ENCODE data around the gene HDAC4.

Gene HDAC4

DNA sequence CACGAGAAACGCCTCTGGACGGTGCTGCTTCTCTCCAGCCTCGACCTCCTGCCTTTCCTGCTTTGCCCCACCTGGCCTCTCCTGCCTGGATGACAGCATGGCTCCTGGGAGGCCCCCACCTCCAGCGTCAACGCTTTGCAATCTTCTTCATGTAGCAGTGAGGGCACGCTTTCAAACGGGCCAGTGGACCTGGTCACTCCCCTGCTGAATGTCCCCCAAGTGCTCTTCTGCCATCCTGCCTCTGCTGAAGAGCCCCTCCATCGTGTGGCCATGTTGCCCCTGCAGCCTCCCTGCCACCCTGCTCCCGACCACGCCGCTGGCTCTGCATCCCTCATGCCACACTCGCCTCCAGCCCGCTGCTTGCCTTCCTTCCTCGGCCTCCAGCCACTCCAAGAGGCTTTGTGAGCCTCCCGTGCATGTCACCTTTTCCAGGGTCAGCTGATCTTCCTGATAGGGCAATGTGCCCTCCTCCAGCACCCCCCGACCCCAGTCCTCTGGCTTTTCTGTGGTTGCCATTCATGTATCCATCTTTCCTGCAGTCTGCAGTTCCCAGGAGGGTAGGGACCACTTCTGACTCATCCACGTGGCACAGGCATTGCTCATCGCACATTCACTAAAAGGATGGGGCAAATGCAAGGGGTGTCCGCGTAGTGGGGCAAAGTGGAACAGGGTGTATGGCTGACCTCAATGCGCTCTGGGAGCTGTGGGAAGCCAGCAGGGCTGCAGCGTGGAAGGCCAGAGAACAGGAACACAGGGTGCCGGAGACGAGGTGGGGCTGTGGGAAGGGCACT is 284.2 kb downstream of the HDAC4 start:
- Histone ChIP-seq H3K9me3 (ENCODE audit: control insufficient read depth in 5 of 5, low read length in 5 of 5) (no peaks in the 10 kb centered on the region), H3K4me3 (ENCODE audit: low read depth in 1 of 5, low read length in 5 of 5) (no peak overlapping the region), H3K4me1 (ENCODE audit: control insufficient read depth in 5 of 5, insufficient read depth in 5 of 5, low read length in 5 of 5) (peaks cover 6 to 43% (median 30%) of the 10 kb centered on the region in 5 donors), H3K27ac (ENCODE audit: low read depth, low read length) (no peak overlapping the region), H3K27me3 (ENCODE audit: control insufficient read depth in 5 of 5, insufficient read depth in 4 of 5, low read length in 5 of 5) (no peaks in the 10 kb centered on the region), H3K9ac (ENCODE audit: low read length in 5 of 5) (no peak overlapping the region), H3K36me3 (ENCODE audit: control insufficient read depth in 5 of 5, insufficient read depth in 5 of 5, low read length in 5 of 5) (peaks cover 0 to 24% (median 2%) of the 10 kb centered on the region in 5 donors)

DNA sequence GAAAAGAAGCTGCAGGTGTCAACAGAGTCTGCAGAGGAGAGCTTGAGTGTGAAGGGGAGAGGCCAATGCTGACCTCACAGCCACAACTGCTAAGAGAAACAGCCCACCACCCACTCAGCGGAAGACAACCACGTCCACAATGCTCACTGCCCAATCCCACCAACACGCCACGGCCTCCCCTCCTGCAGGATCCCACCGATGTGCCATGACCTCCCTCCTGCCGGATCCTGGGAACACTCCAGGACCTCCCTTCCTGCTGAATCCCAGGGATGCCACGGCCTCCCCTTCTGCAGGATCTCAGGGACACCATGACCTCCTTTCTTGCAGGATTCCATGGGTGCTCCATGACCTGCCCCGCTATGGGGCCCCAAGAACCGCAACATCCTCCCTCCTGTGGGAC is 285.2 kb downstream of the HDAC4 start:
- H3K27ac ChIP-seq (ENCODE audit: low read depth, low read length): no peak overlapping the region
- H3K4me1 ChIP-seq (ENCODE audit: control insufficient read depth in 5 of 5, insufficient read depth in 5 of 5, low read length in 5 of 5): peaks cover 6 to 39% (median 28%) of the 10 kb centered on the region in 5 donors
- no peaks in the 10 kb centered on the region for H3K27me3 ChIP-seq (ENCODE audit: control insufficient read depth in 5 of 5, insufficient read depth in 4 of 5, low read length in 5 of 5)
- H3K9ac ChIP-seq (ENCODE audit: low read length in 5 of 5): no peak overlapping the region
- H3K36me3 ChIP-seq (ENCODE audit: control insufficient read depth in 5 of 5, insufficient read depth in 5 of 5, low read length in 5 of 5): peaks cover 0 to 34% (median 10%) of the 10 kb centered on the region in 5 donors
- H3K9me3 ChIP-seq (ENCODE audit: control insufficient read depth in 5 of 5, low read length in 5 of 5): no peaks in the 10 kb centered on the region
- no peak overlapping the region for H3K4me3 ChIP-seq (ENCODE audit: low read depth in 1 of 5, low read length in 5 of 5)

DNA sequence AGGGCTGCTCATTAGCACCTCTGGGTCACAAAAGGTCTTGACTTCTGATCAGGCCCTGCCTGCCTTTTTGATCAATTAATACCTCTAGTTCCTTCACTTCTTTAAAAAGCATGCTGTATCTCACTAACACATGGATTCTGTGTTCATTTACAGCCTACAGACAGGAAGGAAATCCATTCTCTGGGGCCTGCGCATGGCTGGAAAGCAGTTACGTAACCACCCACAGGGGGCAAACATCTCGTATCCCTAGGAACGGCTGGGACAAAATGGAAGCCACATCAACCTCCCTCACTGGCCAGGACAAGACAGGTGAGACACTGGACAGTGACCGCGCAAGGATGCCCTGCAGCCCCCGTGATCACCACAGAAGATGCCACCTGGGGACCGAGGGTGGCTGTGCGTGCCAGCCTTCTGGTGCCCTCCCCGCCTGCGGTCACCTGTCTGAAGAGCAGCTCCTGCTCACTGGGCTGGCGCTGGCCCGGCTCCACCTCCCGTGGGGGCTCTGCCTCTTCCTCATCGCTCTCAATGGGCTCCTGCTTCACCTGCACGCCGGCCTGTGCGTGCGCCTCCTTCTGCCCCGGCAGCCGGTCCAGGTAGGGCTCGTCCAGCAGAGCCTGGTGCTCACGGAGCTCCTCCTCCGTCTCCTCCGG is 286.1 kb downstream of the HDAC4 start:
- Histone ChIP-seq H3K9me3 (ENCODE audit: control insufficient read depth in 5 of 5, low read length in 5 of 5) (no peaks in the 10 kb centered on the region), H3K4me1 (ENCODE audit: control insufficient read depth in 5 of 5, insufficient read depth in 5 of 5, low read length in 5 of 5) (peaks cover 4 to 39% (median 25%) of the 10 kb centered on the region in 5 donors), H3K27me3 (ENCODE audit: control insufficient read depth in 5 of 5, insufficient read depth in 4 of 5, low read length in 5 of 5) (no peaks in the 10 kb centered on the region), H3K9ac (ENCODE audit: low read length in 5 of 5) (peak overlapping the region in 1 of 5 donors; percentile 18), H3K36me3 (ENCODE audit: control insufficient read depth in 5 of 5, insufficient read depth in 5 of 5, low read length in 5 of 5) (peaks cover 0 to 43% (median 17%) of the 10 kb centered on the region in 5 donors), H3K27ac (ENCODE audit: low read depth, low read length) (no peak overlapping the region), H3K4me3 (ENCODE audit: low read depth in 1 of 5, low read length in 5 of 5) (no peak overlapping the region)

DNA sequence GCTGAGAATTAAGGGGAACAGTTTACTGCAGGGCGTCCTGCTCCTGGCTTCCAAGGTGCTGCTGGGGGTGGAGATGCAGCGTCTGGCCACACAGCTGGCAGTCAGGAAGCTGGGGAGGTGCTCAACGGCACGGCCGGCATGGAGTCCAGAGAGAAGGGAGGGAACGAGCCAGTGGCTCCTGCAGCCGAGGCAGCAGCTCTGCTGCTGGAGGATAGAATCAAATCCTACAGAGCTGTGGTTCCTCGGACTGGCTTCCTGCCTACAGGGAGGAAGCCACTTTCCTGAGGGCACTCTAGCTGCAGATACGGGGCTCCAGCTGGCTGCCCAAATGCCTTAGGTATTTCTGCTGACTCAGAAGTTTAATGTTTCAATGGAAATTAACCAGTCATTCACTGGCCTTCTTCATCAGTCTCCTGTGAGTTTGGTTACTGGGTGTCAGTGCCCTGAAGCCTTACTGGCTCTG is 286.7 kb downstream of the HDAC4 start:
- no peak overlapping the region for H3K9ac ChIP-seq (ENCODE audit: low read length in 5 of 5)
- H3K4me3 ChIP-seq (ENCODE audit: low read depth in 1 of 5, low read length in 5 of 5): no peak overlapping the region
- peaks cover 0 to 49% (median 20%) of the 10 kb centered on the region in 5 donors for H3K36me3 ChIP-seq (ENCODE audit: control insufficient read depth in 5 of 5, insufficient read depth in 5 of 5, low read length in 5 of 5)
- H3K9me3 ChIP-seq (ENCODE audit: control insufficient read depth in 5 of 5, low read length in 5 of 5): no peaks in the 10 kb centered on the region
- no peak overlapping the region for H3K27ac ChIP-seq (ENCODE audit: low read depth, low read length)
- H3K27me3 ChIP-seq (ENCODE audit: control insufficient read depth in 5 of 5, insufficient read depth in 4 of 5, low read length in 5 of 5): no peaks in the 10 kb centered on the region
- peaks cover 4 to 39% (median 25%) of the 10 kb centered on the region in 5 donors for H3K4me1 ChIP-seq (ENCODE audit: control insufficient read depth in 5 of 5, insufficient read depth in 5 of 5, low read length in 5 of 5)

DNA sequence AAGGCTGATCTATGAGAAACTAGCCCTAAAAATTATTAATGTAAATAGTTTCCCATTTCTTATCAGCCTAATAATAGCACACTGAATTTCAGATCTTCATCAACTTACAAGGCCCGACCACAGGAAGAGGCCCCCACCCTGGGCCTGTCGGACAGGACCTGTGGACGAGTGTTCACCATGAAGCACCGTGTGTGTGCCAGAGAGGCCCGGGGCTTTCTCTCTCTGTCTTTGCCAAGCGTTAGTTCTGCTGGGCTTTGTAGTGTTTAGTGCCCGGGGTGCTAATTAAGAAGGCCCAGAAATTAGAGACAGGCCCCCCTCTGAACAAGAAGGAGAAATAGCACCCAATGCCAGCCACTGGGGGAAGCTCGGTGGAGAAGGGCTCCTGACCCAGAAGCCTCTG is 287.2 kb downstream of the HDAC4 start:
- H3K4me3 ChIP-seq (ENCODE audit: low read depth in 1 of 5, low read length in 5 of 5): no peak overlapping the region
- peaks cover 0 to 51% (median 24%) of the 10 kb centered on the region in 5 donors for H3K36me3 ChIP-seq (ENCODE audit: control insufficient read depth in 5 of 5, insufficient read depth in 5 of 5, low read length in 5 of 5)
- no peaks in the 10 kb centered on the region for H3K27me3 ChIP-seq (ENCODE audit: control insufficient read depth in 5 of 5, insufficient read depth in 4 of 5, low read length in 5 of 5)
- H3K9ac ChIP-seq (ENCODE audit: low read length in 5 of 5): no peak overlapping the region
- no peak overlapping the region for H3K27ac ChIP-seq (ENCODE audit: low read depth, low read length)
- peaks cover 4 to 39% (median 25%) of the 10 kb centered on the region in 5 donors for H3K4me1 ChIP-seq (ENCODE audit: control insufficient read depth in 5 of 5, insufficient read depth in 5 of 5, low read length in 5 of 5)
- no peaks in the 10 kb centered on the region for H3K9me3 ChIP-seq (ENCODE audit: control insufficient read depth in 5 of 5, low read length in 5 of 5)

DNA sequence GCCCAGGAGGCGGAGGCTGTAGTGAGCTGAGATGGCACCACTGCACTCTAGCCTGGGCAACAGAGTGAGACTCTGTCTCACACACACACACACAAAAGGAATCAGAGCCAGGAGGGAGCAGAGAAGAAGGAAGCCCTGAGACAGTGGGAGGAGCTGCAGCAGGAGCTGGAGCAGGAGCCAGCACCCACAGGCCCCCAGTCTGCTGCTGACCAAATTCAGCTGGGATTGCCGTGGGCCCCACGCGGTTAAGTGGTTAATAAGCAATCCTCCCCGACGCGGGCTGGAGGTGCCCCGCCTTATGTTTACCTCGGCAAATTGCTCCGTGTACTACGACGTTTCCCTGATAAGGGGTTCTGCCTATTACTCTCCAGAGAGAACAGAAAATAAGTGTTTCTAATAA is 287.6 kb downstream of the HDAC4 start:
- Histone ChIP-seq H3K9ac (ENCODE audit: low read length in 5 of 5) (no peak overlapping the region), H3K27ac (ENCODE audit: low read depth, low read length) (no peak overlapping the region), H3K4me1 (ENCODE audit: control insufficient read depth in 5 of 5, insufficient read depth in 5 of 5, low read length in 5 of 5) (peaks cover 4 to 39% (median 25%) of the 10 kb centered on the region in 5 donors), H3K27me3 (ENCODE audit: control insufficient read depth in 5 of 5, insufficient read depth in 4 of 5, low read length in 5 of 5) (no peaks in the 10 kb centered on the region), H3K36me3 (ENCODE audit: control insufficient read depth in 5 of 5, insufficient read depth in 5 of 5, low read length in 5 of 5) (peaks cover 0 to 51% (median 25%) of the 10 kb centered on the region in 5 donors), H3K9me3 (ENCODE audit: control insufficient read depth in 5 of 5, low read length in 5 of 5) (no peaks in the 10 kb centered on the region), H3K4me3 (ENCODE audit: low read depth in 1 of 5, low read length in 5 of 5) (no peak overlapping the region)

DNA sequence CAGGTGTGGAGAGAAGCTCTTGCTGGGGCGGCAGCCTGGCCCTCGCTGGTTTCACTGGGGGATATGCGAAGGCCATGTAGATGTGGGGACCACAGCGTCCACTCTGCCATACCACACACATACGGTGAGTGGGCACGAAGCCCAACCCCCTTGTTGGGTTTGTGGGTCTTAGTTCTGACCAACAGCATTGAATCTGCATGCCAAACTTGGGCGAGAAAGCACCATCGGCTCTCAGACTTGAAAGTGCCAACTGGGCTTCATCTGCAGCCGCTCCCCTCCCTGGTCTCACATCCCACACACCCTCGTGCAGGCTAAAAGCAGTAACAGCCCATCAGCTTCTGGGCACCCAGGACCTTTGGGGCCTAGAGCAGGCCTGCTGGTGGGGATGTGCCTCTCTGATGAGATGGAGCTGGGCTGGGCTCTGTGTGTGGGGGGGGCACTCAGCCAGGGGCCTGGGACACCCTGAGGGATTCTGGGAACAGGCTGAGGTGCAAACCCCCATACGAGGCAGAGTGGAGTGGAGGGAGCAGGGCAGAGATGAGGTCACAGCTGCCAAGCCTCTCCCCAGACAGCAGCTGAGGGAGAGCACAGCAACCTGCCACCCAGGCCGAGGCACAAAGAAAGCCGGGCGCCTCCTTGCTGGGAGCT is 288.6 kb downstream of the HDAC4 start:
- H3K27me3 ChIP-seq (ENCODE audit: control insufficient read depth in 5 of 5, insufficient read depth in 4 of 5, low read length in 5 of 5): no peaks in the 10 kb centered on the region
- no peak overlapping the region for H3K9ac ChIP-seq (ENCODE audit: low read length in 5 of 5)
- H3K27ac ChIP-seq (ENCODE audit: low read depth, low read length): no peak overlapping the region
- H3K9me3 ChIP-seq (ENCODE audit: control insufficient read depth in 5 of 5, low read length in 5 of 5): no peaks in the 10 kb centered on the region
- H3K36me3 ChIP-seq (ENCODE audit: control insufficient read depth in 5 of 5, insufficient read depth in 5 of 5, low read length in 5 of 5): peaks cover 0 to 60% (median 34%) of the 10 kb centered on the region in 5 donors
- H3K4me3 ChIP-seq (ENCODE audit: low read depth in 1 of 5, low read length in 5 of 5): no peak overlapping the region
- peaks cover 4 to 39% (median 25%) of the 10 kb centered on the region in 5 donors for H3K4me1 ChIP-seq (ENCODE audit: control insufficient read depth in 5 of 5, insufficient read depth in 5 of 5, low read length in 5 of 5)

DNA sequence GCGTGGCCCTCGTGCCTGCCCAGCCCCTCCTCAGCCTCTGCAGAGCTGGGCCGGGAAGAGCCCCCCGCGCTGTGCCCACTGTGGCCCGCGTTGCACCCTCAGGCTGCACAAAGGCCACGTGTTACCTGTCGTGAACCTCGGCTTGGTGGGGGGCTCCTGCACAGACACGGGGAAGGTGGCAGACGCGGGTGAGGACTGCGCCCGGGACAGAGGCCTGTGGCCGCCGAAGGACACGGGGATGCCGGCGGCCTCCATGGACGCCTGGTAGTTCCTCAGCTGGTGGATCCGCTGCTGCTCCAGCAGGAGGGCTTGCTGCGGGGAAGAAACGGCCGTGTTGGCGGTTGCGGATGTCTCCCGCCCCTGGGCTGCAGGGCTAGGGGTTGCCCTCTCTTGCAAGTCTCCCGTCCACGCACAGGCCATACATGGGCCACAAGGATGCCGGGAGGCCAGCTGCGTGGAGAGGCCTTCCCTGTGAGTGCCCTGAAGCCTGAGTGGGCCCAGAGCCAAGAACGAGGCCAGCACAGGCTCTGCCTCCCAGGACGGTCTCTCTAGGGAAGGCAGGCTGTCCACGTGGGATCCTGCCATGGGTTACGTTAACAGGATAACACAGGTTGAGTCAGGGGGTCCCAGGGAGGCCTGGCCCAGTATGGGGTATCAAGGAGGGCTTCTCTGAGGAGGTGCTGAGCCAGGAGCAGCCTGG is 289.3 kb downstream of the HDAC4 start:
- H3K4me1 ChIP-seq (ENCODE audit: control insufficient read depth in 5 of 5, insufficient read depth in 5 of 5, low read length in 5 of 5): peaks cover 4 to 39% (median 25%) of the 10 kb centered on the region in 5 donors
- H3K27me3 ChIP-seq (ENCODE audit: control insufficient read depth in 5 of 5, insufficient read depth in 4 of 5, low read length in 5 of 5): no peaks in the 10 kb centered on the region
- H3K4me3 ChIP-seq (ENCODE audit: low read depth in 1 of 5, low read length in 5 of 5): no peak overlapping the region
- H3K36me3 ChIP-seq (ENCODE audit: control insufficient read depth in 5 of 5, insufficient read depth in 5 of 5, low read length in 5 of 5): peaks cover 0 to 67% (median 41%) of the 10 kb centered on the region in 5 donors
- no peak overlapping the region for H3K9ac ChIP-seq (ENCODE audit: low read length in 5 of 5)
- H3K9me3 ChIP-seq (ENCODE audit: control insufficient read depth in 5 of 5, low read length in 5 of 5): no peaks in the 10 kb centered on the region
- H3K27ac ChIP-seq (ENCODE audit: low read depth, low read length): no peak overlapping the region

DNA sequence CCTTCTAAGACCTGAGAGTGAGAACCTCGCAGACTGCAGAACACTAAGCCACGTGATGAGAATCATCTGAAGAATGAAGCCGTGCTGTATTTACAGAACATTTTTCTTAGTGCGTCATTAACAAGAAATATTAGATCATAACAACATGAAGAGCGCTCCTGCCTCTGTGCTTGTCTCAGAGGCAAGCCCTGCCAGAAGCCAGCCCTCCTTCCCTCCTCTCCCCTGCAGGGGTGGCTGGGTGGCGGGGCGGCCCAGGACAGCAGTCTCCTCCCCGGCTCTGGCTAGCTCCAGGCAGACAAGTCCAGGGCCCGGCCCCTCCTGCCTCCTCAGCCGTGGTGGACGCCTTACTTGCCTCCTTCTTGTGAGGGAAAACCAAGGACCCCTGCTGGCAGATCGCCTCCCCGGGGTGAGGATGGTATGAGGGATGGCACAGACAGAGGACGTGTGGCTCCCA is 290.2 kb downstream of the HDAC4 start:
- peaks cover 4 to 39% (median 25%) of the 10 kb centered on the region in 5 donors for H3K4me1 ChIP-seq (ENCODE audit: control insufficient read depth in 5 of 5, insufficient read depth in 5 of 5, low read length in 5 of 5)
- H3K27me3 ChIP-seq (ENCODE audit: control insufficient read depth in 5 of 5, insufficient read depth in 4 of 5, low read length in 5 of 5): no peaks in the 10 kb centered on the region
- H3K36me3 ChIP-seq (ENCODE audit: control insufficient read depth in 5 of 5, insufficient read depth in 5 of 5, low read length in 5 of 5): peaks cover 0 to 77% (median 43%) of the 10 kb centered on the region in 5 donors
- no peak overlapping the region for H3K4me3 ChIP-seq (ENCODE audit: low read depth in 1 of 5, low read length in 5 of 5)
- no peaks in the 10 kb centered on the region for H3K9me3 ChIP-seq (ENCODE audit: control insufficient read depth in 5 of 5, low read length in 5 of 5)
- H3K9ac ChIP-seq (ENCODE audit: low read length in 5 of 5): no peak overlapping the region
- H3K27ac ChIP-seq (ENCODE audit: low read depth, low read length): no peak overlapping the region
